ENCODE data around the gene NFATC2.

DNA sequence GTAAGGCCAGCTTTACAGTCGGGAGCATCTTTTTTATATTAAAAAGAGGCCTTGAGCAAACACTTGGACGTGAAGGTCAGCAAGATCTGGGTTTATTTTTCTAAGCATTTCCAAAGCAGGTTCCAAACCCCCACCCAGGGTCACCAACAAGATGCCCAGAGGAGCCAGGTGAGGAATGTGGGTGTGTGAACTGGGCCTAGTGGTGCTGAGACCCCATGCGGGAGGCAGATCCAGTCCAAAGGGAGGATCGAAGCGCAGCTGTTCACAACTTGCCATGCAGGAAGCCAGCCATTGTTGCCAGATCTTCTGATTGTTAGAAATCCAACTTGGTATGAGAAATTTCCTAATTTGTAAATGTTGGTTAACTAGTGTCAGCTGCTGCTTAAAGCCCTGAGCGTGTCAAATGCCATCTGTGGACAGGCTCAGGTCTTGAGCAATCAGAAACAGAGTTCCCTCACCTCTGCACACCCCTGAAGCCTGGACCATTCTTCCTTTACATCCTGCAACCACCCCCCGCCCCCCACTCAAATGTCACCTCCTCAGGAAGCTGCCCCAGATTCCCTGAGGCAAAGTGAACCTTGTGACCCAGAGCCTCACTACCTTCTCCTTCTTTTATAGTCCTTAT lies 46.5 kb downstream of the NFATC2 start:
- TF ChIP-seq, protein P1, sequence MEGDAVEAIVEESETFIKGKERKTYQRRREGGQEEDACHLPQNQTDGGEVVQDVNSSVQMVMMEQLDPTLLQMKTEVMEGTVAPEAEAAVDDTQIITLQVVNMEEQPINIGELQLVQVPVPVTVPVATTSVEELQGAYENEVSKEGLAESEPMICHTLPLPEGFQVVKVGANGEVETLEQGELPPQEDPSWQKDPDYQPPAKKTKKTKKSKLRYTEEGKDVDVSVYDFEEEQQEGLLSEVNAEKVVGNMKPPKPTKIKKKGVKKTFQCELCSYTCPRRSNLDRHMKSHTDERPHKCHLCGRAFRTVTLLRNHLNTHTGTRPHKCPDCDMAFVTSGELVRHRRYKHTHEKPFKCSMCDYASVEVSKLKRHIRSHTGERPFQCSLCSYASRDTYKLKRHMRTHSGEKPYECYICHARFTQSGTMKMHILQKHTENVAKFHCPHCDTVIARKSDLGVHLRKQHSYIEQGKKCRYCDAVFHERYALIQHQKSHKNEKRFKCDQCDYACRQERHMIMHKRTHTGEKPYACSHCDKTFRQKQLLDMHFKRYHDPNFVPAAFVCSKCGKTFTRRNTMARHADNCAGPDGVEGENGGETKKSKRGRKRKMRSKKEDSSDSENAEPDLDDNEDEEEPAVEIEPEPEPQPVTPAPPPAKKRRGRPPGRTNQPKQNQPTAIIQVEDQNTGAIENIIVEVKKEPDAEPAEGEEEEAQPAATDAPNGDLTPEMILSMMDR (IDR thresholded peaks at IDR 0.05), result no peak
- TF ChIP-seq POLR2A (IDR thresholded peaks at IDR 0.05), result no peak
